SH-SY5Y (cell line): ENCODE measurements around the gene CADM3.

Source experiments
- GATA2 ChIP-seq: IDR thresholded peaks from 2 replicates; pipeline ENCODE4 v1.6.1; 2011; ENCODE audit warnings: mild to moderate bottlenecking, low read depth, low read length
- GATA3 ChIP-seq: IDR thresholded peaks from 2 replicates; pipeline ENCODE4 v1.6.1; 2011; ENCODE audit warnings: low read depth, mild to moderate bottlenecking, low read length, moderate library complexity

DNA sequence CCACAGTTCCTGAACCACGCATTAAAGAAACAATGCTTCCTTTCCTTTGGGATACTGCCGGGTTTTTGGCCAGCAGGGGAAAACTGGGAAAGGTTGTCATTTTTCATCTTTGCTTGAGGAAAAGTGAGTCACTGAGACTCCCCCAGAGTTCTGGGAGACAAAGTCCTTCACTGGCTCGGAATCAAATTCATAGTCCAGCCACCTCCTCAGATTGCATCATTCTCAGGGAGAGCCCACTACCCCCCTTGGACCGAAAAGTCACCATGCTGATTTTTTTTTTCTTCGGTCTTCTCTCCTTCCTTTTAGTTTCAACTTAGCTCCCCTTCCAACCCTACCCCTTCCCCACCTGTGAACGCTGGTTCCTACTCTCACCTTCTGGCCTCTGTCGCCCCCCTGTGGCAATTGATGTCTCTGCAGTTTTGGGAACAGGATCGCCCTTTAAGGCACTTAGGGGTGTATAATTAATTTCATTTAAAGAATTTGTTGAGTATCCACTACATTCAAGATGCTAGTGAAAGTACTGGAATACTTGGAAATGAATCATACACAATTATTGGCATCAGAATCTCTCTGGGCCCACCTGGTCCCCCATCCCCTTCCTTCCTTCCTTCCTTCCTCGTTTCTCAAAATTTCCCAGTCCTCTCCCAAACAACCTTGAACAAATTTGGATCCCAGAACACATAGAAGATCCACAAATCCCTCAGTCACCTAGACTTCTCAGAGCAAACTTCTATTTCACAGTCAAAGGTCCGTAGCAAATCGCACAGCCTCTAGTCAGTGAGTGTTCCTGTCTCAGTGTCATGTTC is 40.1 kb downstream of the CADM3 start:
- TF ChIP-seq GATA3 (no peak), GATA2 (no peak)
